Transverse colon (tissue), 4 donors: Measurements from ENCODE around the gene CPTP. TPM values are rescaled to one million over a fixed set of nuclear protein-coding genes. Genes with fewer than 3 reads are reported as not detected.
A peak's percentile ranks its signal among the peaks of the same experiment; 100 is the strongest.

Experiments used
- DNase-seq: peaks from one replicate; pipeline ENCODE4 v3.0.0-alpha.2; 2019
- H3K27ac ChIP-seq, 4 donors: fragments of 200-600 bp; sonication (generic); 2 replicates each; pipeline ENCODE4 v1.5.1; 2016 to 2018; ENCODE audit warnings: inconsistent platforms in 4 of 4
- H3K27me3 ChIP-seq: fragments of 200-600 bp; sonication (generic); 2 replicates; pipeline ENCODE4 v1.5.1; 2017; ENCODE audit warnings: inconsistent platforms
- H3K36me3 ChIP-seq, 4 donors: fragments of 200-600 bp; sonication (generic); 2 replicates each; pipeline ENCODE4 v1.5.1; 2017 to 2019; ENCODE audit warnings: inconsistent platforms in 4 of 4
- H3K4me1 ChIP-seq, 4 donors: fragments of 200-600 bp; sonication (generic); 2 replicates each; pipeline ENCODE4 v1.5.1; 2017 to 2020; ENCODE audit warnings: inconsistent platforms in 4 of 4
- H3K4me3 ChIP-seq, 4 donors: fragments of 200-600 bp; sonication (generic); 1 replicate in 1 of 4; 2 replicates in 3 of 4; pipeline versions ENCODE4 v1.5.1 to v1.6.1; 2017 to 2019; ENCODE audit warnings: inconsistent platforms in 4 of 4
- H3K9me3 ChIP-seq, 2 donors: fragments of 200-600 bp; sonication (generic); 2 replicates each; pipeline ENCODE4 v1.5.1; 2017 to 2019; ENCODE audit warnings: inconsistent platforms in 2 of 2
- EP300 ChIP-seq: sonication (generic); formaldehyde crosslinking; IDR thresholded peaks from one replicate; pipeline ENCODE4 v1.6.1; 2017; ENCODE audit warnings: antibody characterized with exemption, low read depth
- POLR2A ChIP-seq: fragments of 450-650 bp; IDR thresholded peaks from one replicate; pipeline ENCODE4 v1.6.1; 2016; ENCODE audit warnings: antibody characterized with exemption, mild to moderate bottlenecking, moderate library complexity
- POLR2AphosphoS5 ChIP-seq, 3 donors: sonication (generic); formaldehyde crosslinking; IDR thresholded peaks; one replicate each; pipeline ENCODE4 v1.6.1; 2016; ENCODE audit warnings: antibody characterized with exemption in 3 of 3
- WGBS, 2 donors: methylation state at CpG; one replicate each; pipeline ENCODE4 v1.1.5; 2018; ENCODE audit warnings: low coverage in 1 of 2; 5-methylcytosine and 5-hydroxymethylcytosine counted together
- in situ Hi-C, 4 donors: fragments of 200-750 bp; cut with MboI; loops; one replicate each; pipeline versions ENCODE4 v1.15.0 to v1.15.1; 2017; ENCODE audit warnings: low sequenced_read_pairs in 3 of 4, low pct_ligation_motif_present in 1 of 4, low pct_unique_long_range_greater_than_20kb in 1 of 4
- intact Hi-C: fragments of 100-400 bp; cut with DNase I; formaldehyde crosslinking; loops from one replicate; pipeline ENCODE4 v1.15.1; 2023; ENCODE audit warnings: low total_unique reads
- total RNA-seq, 4 donors: library from RNA; depleted of rRNA; stranded (reverse); fragments of >200 nt; gene quantifications; one replicate each; pipeline ENCODE4 v1.1.0, GENCODE V29; 2016
- TF ChIP-seq, protein P1 (sequence below), 5 experiments: fragments of 200-600 bp in 3 of 5; fragments of 450-650 bp in 2 of 5; sonication (generic) in 3 of 5; IDR thresholded peaks; 1 replicate in 2 of 5; 2 replicates in 3 of 5; pipeline ENCODE4 v1.5.1; 2016 to 2017; ENCODE audit warnings: antibody characterized with exemption in 5 of 5, inconsistent platforms in 3 of 5, mild to moderate bottlenecking in 2 of 5, moderate library complexity in 1 of 5

The CPTP gene
- total RNA-seq, 4 donors from 2014 or later = 48.0 to 134 (median 77.7) TPM

DNA sequence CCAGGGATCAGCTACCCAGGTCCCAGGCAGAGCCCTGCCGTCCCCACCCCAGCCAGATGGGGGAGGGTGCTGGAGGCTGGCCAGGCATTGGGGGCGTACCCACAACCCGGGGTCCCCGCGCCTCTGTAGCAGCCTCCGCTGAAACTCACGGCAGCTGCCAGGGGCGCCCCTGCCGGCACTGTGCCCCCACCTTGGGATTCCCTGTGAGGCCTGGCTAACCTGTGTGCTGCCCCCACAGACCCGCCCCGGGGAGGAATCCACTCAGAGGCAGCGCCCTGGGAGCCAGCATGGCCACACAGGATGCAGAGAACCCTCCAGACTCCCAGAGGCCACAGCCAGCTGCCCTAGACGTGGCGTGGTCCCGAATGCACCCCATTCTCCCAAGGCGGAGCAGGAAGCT lies 20.8 kb downstream of the CPTP start:
- H3K4me1 ChIP-seq = peaks cover 34 to 42% (median 37%) of the 10 kb centered on the region in 4 donors
- no peak for DNase-seq
- H3K36me3 ChIP-seq = no peaks in the 10 kb centered on the region
- 78% methylated on average over 14 of the region's 16 CpGs; no CpG with 5 or more reads in 1 of the 2 donors for WGBS, 2 donors
- no peak overlapping the region for H3K27ac ChIP-seq
- in situ Hi-C loops (no loop called here), intact Hi-C loops (no loop called here)
- no peaks in the 10 kb centered on the region for H3K27me3 ChIP-seq
- TF ChIP-seq POLR2AphosphoS5 (IDR thresholded peaks at IDR 0.05) (no peak), EP300 (no peak), POLR2A (no peak)
- TF ChIP-seq, protein P1, sequence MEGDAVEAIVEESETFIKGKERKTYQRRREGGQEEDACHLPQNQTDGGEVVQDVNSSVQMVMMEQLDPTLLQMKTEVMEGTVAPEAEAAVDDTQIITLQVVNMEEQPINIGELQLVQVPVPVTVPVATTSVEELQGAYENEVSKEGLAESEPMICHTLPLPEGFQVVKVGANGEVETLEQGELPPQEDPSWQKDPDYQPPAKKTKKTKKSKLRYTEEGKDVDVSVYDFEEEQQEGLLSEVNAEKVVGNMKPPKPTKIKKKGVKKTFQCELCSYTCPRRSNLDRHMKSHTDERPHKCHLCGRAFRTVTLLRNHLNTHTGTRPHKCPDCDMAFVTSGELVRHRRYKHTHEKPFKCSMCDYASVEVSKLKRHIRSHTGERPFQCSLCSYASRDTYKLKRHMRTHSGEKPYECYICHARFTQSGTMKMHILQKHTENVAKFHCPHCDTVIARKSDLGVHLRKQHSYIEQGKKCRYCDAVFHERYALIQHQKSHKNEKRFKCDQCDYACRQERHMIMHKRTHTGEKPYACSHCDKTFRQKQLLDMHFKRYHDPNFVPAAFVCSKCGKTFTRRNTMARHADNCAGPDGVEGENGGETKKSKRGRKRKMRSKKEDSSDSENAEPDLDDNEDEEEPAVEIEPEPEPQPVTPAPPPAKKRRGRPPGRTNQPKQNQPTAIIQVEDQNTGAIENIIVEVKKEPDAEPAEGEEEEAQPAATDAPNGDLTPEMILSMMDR (IDR thresholded peaks at IDR 0.05) = no peak
- H3K9me3 ChIP-seq = no peaks in the 10 kb centered on the region
- no peak overlapping the region for H3K4me3 ChIP-seq

DNA sequence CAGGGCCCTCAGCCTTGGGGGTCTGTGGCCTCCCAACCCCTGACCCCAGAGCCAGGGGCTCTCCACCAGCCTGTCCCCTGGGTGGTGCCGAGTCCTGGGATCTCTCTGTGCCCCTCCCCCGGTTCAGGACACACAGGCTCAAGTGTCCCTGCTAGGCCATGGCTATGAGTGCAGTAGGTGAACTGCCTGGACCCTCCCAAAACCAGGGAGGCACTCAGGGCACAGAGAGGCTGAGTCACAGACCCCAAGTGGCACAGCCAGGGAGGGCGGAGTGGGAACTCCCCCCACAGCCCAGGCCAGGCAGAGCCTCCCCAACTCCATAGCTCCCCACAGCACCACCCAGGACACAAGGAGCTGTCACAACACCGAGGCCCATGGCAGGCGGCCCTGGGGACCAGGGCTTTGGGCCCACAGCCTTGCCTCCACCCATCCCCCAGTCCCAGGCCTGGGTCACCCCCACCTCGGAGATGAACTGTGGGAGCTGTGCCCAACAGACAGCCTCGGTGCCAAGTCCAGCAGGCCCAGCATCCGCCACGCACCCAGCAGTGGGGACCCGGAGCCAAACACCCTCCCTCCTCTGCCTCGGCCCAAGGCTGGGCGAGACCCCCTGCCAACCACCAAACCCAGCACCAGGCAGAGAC lies 21.4 kb downstream of the CPTP start:
- TF ChIP-seq, protein P1 (IDR thresholded peaks at IDR 0.05) = no peak
- TF ChIP-seq EP300 = no peak
- no peak for TF ChIP-seq POLR2AphosphoS5 (IDR thresholded peaks at IDR 0.05)
- no peak for TF ChIP-seq POLR2A
- in situ Hi-C loops = no loop called here
- no peak for DNase-seq
- 68 to 80% methylated on average over 2 to 7 of the region's 12 CpGs for WGBS, 2 donors
- Histone ChIP-seq H3K27me3 (no peaks in the 10 kb centered on the region), H3K9me3 (no peaks in the 10 kb centered on the region), H3K4me3 (no peak overlapping the region), H3K27ac (no peak overlapping the region), H3K36me3 (no peaks in the 10 kb centered on the region), H3K4me1 (peaks cover 34 to 42% (median 37%) of the 10 kb centered on the region in 4 donors)
- intact Hi-C loops = no loop called here

DNA sequence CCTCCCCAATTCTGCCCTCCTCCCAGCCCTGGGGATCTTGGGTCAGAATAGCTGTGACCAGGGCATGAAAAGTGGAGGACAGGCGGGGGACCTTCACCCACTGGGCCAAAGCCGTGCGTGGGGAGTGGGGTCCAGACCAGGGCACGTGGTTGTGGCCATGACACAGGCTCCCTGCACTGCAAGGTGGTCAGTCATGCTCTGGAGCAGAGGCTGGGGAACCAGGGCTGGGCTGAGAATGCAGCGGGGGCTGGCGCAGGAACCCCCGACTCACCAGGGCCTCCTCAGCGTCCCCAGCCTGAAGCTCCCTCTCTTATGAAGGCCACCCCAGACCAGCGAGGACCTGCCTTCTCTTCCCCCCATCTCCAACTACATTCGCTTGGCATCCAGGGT lies 21.9 kb downstream of the CPTP start:
- 84% methylated on average over 10 of the region's 10 CpGs; no CpG with 5 or more reads in 1 of the 2 donors for WGBS, 2 donors
- in situ Hi-C loops = no loop called here

DNA sequence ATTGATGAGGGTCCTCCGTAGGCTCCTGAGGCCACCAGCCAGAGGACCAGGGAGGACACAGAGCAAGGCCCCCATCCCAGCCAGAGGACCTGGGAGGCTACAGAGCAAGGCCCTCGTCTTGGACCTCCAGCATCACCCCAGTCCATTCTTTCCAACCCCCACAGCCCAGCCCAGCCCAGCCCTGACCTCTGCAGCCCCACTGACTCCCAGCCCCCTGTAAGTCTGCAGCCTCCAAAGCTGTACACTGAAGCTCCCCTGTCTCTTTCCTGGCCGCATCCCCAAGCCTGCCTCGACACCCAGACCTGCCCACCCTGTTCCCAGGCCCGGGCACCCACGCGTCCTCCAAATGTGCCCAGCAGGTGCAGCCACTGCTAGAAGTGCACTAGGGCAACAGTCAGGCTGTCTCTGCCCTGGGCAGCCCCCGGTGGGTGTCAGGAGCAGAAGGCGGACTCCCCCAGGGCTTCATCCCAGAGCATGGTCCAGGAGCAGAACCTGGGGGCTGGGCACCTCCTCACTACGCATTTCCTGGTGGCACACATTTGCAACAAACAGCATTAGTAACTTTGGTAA lies 22.5 kb downstream of the CPTP start:
- Histone ChIP-seq H3K4me3 (peak overlapping the region in 3 of 4 donors; percentile 81 to 87 (median 85)), H3K9me3 (no peaks in the 10 kb centered on the region), H3K4me1 (peaks cover 34 to 49% (median 39%) of the 10 kb centered on the region in 4 donors), H3K27ac (peak overlapping the region; percentile 81 to 91 (median 87)), H3K27me3 (no peaks in the 10 kb centered on the region), H3K36me3 (no peaks in the 10 kb centered on the region)
- 67% methylated on average over 10 of the region's 10 CpGs; no CpG with 5 or more reads in 1 of the 2 donors for WGBS, 2 donors
- in situ Hi-C loops (no loop called here), intact Hi-C loops (no loop called here)
- TF ChIP-seq EP300 (no peak), POLR2A (no peak), POLR2AphosphoS5 (IDR thresholded peaks at IDR 0.05) (no peak)
- TF ChIP-seq, protein P1 (IDR thresholded peaks at IDR 0.05) = no peak
- no peak for DNase-seq

More for the DNA sequence above, 21.9 kb downstream of the CPTP start:
- no peak overlapping the region for H3K4me3 ChIP-seq
- H3K9me3 ChIP-seq = no peaks in the 10 kb centered on the region
- H3K36me3 ChIP-seq = no peaks in the 10 kb centered on the region
- no peaks in the 10 kb centered on the region for H3K27me3 ChIP-seq
- TF ChIP-seq EP300 = no peak
- TF ChIP-seq, protein P1 (IDR thresholded peaks at IDR 0.05) = no peak
- no peak for TF ChIP-seq POLR2A
- no peak for TF ChIP-seq POLR2AphosphoS5 (IDR thresholded peaks at IDR 0.05)
- peak overlapping the region in 1 of 4 donors; percentile 81 for H3K27ac ChIP-seq
- intact Hi-C loops = no loop called here
- H3K4me1 ChIP-seq = peaks cover 34 to 45% (median 38%) of the 10 kb centered on the region in 4 donors
- DNase-seq = no peak
